Germinal center (tissue), 1 donor: ENCODE measurements around the gene KPNA3.
A peak's percentile ranks its signal among the peaks of the same experiment; 100 is the strongest.
"Not testable (repeated sequence)": the region's sequence is repeated elsewhere in the genome, so short reads cannot be mapped to it uniquely, and the experiment has no call there.

ENCODE experiments used
- DNase-seq: peaks from one replicate; pipeline ENCODE4 v3.0.0; 2012; ENCODE audit warnings: mixed read lengths, low spot score

KPNA3 gene

DNA sequence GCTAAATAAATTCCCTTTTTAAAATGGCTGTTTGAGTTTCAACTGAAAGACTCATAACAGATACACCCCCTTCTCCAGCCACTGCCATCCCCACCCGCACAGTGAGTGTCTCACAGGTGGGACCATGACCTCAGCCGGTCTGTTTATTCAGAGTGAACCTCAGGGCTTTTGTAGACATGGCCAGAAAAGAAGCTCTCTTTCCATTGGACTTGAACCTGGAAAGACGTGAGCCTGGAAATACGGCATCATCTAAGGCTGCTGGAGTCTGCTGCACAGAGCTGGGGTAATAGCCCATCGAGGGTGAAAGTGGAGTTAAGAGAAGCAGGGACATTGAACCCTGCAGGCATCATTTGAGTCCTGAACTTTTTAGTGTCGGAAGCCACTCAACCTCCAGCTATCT is 15.2 kb upstream of the KPNA3 start:
- DNase-seq = no peak

DNA sequence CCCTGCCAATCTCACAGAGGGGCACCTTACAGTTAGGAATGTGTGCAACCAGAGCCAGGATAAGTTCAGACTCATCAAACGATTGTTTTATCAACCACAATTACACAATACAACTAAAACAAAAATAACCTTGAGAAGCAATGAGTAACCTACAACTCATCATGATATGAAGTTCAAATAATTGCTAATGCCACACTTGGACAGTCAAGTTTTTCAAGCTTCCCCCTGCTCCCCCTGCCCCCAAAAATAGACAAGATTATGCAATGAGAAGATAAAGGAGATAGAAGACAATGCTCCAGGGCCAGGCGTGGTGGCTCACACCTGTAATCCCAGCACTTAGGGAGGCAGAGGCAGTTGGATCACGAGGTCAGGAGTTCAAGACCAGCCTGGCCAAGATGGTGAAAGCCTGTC is 13.6 kb upstream of the KPNA3 start:
- DNase-seq = no peak

DNA sequence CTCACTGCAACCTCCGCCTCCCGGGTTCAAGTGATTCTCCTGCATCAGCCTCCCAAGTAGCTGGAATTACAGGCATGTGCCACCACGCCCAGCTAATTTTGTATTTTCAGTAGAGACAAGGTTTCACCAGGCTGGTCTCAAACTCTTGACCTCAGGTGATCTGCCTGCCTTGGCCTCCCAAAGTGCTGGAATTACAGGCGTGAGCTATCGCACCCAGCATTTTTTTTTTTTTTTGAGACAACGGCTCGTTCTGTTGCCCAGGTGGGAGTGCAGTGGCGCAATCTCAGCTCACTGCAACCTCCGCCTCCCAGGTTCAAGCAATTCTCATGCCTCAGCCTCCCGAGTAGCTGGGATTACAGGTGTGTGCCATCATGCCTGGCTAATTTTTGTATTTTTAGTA is 10.6 kb upstream of the KPNA3 start:
- DNase-seq = not testable (repeated sequence)

DNA sequence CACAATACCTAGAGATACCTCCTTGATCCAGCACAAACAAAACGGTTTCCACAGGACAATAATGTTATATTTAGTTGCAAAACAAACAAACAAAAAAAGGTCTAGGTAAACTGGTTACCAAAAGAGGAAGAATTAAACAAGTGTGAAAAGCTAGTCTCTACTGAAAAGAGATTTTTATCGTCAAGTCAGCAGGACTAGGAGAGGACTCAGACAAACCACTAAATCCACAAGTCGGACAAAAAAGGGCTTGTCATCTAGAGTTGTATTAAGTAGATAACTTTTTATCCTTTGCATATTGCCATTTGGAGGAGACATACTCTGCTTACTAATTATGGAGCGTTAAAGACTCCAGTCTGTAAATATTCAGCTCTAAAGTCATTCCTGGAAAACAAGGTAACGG is 9.9 kb upstream of the KPNA3 start:
- DNase-seq = no peak

DNA sequence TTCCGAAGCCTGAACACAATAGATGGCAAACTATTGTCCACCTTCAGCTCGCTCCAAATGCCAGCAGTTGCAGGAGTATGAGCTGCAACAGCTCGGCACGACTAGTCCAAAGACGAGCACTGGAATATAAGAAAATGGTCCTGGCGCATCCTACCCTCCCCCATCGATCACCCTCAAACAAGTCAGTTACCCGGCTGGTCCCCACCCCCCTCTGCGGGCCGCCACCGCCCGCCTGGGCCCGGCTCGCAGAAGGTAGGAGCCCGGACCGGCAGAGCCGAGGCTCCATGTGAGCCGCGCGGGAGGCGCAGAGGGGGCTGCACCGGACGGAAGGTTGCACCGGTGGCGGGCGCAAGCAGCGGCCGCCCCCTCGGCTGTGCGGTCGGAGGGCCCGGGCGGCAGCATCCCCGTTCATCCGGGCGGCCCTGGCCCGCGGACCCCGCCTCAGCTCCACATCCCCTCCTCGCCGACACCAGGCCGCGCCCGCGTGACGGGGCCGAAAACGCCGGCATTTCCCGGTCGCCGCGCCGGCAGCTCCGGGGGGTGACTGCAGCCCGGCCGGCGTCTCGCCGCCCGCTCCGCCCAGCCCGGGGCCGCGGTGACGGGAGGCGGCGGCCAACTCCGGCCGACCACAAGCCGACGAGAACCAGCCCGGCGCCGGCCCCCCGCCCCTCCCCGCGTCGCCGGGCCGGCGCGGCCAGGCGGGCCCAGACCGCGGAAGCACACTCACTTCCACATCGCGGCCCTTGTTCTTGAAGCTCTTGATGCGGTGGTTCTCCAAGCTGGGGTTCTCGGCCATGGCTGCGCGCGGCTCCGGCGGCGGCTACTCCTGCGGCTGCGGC is 552 bp downstream of the KPNA3 start:
- peak; percentile 57 for DNase-seq

DNA sequence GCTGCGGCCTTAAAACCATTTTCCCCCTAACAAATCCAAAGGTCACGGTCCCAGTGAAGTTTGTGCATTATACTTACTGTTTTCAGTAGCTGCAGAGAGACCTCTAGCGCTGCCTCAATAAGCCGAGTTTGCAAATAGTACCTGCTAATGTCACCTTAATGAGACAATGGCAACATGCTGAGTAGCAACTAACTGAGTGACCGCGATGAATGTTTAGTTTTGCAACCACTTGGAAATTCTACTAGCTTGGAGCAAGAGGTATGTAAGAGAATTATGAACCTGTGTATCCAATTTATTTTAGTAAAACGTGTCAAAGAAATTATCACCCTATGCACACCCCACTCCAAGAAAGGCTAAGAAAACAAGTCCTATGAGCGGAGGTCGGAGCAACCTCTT is 1.2 kb downstream of the KPNA3 start:
- DNase-seq = peak; percentile 12

DNA sequence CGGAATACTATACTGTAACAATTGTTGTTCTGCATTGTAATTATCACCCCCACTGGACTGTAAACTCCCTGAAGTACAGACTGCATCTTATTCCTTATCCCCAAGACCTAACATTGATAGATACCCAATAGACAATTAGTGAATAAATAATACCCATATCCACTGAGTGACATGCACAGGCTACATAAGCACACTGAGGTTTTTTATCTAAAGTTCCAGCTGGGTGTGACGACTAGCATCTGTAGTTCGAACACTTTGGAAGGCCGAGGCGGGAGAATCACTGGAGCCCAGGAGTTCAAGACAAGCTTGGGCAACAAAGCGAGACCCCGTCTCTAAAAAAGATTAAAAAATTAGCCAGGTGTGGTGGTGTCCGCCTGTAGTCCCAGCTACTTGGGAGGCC is 2.5 kb downstream of the KPNA3 start:
- DNase-seq = no peak

DNA sequence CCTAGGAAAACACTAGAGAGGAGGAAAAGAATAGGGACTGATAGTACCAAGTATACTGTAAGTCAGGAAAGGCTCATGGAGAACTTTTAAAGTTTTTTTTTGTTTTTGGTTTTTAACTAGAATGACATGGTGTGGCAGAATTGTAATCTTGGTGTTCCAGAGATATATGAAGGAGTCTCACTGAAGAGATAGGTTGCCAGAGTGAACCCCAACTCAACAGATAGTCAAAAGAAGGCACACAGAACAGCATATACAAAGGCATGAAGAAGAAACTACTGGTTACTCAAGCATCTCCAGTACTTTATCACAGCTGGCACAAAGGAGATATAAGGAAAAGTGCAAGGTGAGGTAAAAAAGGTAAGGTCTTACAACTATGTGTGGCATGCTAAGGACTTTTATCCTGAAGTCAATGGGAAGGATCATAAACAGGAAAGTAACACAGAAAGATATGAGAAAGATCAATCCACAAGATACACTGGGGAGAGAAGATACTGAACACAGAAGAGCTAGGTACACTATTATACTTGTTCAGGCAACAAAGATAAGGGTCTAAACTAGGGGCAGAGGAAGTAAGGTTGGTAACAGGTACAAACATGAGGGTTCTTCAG is 6.0 kb downstream of the KPNA3 start:
- no peak for DNase-seq

DNA sequence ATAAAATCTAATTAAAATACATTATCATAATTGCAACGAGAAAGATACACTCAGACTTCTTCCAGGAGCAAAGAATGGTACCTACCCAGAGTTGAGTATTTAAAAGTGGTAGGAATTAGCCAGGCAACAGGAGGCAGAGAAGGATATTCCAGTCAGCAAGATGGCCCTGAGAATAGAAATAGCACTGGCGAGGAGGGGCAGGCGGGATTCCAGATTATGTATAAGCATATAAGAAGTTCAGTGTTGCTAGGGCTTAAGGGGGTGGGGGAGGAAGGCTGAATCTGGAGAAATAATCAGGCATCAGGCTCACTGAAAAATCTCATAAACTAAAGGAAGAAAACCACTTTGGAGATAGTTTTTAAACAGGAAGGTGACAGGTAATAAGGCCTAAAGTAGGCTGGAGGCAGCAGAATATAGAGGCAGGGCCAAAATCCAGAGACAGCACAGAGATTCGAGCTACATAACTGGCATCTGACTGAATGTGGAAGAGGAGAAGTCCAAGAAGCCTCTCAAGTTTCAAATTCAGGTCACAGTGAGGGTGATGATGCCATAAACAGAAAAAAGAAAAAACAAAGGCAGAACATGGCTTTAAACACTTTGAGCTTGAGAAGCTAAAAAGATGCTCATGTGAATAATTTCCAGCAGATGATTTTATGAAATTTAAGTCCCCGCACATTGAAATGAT is 7.5 kb downstream of the KPNA3 start:
- DNase-seq = no peak

DNA sequence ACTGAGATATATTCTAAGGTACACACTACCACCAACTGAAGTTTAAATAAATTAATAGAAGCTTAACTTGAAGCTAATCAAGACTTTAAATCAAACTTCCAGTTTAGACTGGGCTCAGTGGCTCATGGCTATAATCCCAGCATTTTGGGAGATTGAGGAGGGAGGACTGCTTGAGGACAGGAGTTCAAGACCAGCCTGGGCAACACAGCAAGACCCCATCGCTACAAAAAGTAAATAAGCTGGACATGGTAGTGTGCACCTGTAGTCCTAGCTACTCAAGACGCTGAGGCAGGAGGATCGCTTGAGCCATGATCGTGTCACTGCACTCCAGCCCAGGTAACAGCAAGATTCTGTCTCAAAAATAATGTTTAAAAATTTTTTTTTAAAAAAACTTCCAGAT is 8.6 kb downstream of the KPNA3 start:
- no peak for DNase-seq

DNA sequence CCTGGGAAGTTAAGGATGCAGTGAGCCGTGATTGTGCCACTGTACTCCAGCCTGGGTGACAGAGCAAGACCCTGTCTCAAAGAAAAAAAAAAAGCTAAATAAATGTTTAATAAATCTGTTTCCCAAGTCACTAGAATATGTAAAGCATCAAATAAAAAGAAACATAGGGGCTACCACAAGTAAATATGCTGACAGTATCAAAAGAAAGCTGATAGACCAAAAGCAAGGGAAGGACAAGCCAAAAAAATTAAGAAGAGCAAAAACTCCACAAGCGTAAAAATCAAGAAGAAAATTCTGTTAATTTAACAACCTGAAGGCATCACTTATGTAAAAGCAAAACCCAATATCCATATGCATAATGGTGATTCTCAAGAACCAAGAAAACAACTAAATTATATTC is 9.7 kb downstream of the KPNA3 start:
- no peak for DNase-seq

DNA sequence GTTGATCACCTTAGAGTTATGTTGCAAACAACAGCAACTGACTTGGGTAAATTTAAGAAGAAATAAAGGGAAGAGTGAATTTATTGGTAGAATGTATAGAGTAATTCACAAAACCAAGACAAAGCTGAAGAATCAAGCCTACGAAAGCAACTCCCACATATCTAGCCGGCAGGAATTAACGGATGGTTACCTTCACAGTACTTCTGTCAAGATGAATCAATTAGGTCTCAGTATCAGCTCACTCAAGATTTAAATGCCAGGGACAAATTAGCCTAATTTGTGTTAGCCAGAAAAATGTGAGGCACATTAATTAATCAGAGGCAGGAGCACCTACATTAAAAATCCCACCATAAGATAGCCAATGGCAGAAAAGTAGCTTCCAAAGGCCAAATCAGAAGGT is 10.7 kb downstream of the KPNA3 start:
- DNase-seq = no peak

DNA sequence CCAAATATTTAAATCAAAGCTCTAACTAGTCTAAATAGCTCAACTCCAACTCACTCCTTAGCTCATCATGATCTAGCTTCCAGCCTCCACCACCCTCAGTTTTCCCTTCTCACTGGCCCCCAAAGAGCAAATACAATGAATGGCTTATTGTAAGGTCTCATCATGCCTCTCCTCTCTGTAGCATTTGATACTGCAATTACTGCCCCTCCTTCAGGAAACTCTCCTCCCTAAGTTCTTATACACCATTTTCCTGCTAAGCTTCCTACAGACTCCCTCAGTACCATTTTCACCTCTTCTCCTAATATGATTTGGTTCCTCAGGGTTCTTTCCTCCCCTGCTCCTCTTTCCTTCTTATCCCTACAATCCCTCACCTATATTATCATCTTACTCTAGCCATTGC is 12.8 kb downstream of the KPNA3 start:
- DNase-seq = no peak

DNA sequence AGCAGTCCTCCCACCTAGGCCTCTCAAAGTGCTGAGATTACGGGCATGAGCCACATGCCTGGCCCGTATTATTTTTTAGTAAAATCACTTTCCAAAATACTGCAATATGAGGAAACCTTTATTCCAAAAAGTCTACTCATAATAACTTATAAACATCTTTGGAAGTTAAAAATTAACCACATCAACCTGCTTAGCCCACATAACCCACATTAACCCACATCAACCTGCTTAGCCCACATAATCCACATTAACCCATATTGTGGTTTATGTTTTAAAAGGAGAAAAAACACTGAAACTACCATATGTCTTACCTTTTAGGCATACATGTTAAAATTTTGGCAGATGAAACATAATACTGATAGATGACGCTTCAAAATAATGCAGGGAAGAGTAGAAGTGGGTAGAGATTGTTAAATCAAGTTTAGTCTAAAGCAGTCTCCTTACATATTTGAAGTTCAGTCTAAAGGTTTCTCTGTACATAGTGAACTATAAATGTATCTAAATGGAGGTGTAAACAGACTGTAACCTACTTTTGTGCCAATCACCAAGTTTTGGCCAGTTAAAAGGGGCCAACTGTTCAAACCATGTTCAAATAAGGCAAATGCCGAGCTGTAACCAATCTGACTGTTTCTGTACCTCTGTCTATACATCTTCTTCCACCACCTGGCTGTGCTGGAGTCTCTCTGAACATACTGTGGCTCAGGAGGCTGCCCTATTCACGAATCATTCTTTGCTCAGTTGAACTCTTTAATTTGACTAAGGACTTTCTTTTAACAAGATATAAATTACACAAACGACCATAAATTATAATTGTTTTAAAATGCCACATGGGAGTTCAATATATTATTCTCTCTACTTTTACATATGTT is 14.5 kb downstream of the KPNA3 start:
- DNase-seq = no peak

DNA sequence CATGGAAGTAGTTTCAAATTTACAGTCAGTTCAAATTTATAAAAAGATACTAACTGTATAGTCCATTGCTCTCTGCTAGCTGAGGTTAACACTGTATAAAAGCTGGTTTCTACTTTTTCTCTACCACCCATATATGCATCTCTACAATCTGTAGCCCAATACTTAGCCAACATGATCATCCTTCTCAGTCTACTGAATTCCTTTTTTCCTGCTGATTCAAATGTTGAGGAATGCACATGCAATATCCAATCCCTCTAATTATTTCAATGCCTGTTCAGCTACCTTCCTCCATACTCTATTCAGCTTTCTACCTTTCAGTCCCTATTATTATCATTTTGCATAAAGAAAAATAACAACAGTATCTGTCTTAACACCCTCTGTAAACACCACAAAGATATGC is 15.6 kb downstream of the KPNA3 start:
- DNase-seq = no peak

DNA sequence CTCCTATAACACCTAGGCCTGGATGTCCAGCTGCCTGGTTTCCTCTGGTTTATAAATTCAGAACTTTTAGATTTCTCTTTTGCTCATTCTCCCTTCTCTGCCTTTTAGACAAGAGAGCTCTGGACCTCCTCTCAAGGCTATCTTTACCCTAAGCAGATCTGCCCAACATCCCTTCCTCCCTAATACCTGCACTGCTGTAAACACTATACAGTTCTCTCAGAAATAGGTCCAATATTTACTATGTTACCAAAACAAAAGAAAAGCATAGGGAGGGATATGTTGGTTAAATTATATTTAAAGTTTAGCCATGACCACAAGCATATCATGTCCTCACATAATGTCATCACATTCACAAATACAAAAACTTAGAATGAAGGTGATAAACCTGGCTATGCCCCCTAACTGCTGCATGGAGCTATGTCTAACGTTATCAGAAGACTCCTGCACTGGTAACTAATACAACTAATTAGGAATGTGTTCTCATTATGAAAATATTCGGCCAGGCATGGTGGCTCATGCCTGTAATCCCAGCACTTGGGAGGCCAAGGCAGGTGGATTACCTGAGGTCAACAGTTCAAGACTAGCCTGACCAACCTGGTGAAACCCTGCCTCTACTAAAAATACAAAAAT is 18.0 kb downstream of the KPNA3 start:
- no peak for DNase-seq

DNA sequence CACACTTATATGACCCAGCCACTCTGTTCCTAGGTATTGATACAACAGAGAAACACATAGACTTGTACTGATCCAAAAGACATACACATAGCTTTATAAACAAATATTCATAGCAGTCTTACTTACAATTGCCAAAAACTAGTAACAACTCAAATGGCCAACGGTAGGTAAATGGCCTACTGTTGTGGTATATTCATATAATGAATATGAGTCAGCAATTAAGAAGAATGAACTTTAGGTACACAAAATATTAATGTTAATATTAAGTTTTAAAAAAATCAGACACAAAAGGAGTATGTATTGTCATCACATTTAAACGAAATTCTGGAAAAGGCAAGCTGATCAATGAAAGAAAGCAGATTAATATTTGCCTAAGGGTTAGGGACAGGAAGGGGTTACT is 19.7 kb downstream of the KPNA3 start:
- no peak for DNase-seq

DNA sequence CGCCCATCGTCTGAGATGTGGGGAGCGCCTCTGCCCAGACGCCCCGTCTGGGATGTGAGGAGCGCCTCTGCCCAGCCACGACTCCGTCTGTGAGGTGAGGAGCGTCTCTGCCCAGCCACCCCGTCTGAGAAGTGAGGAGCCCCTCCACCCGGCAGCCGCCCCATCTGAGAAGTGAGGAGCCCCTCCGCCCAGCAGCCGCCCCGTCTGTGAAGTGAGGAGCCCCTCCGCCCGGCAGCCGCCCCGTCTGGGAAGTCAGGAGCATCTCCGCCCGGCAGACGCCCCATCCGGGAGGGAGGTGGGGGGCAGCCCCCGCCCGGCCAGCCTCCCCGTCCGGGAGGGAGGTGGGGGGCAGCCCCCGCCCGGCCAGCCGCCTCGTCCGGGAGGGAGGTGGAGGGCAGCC is 30.7 kb downstream of the KPNA3 start:
- DNase-seq = not testable (repeated sequence)

DNA sequence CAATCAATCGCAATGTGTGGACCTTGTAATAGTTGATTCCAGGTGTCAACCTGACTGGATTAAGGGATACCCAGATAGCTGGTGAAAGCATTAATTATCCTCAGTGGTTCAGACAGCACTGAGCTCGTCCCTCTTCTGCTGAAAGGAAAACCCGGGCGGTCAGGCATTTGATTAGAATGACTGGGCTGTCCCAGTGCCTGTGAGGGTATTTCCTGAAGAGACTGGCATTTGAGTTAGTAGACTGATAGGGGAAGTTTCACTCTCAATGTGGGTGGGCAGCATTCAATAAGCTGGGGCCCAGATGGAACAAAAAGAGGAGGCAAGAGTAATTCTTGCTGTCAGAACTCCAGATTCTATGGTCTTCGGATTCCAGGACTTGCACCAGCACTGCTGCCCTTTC is 31.9 kb downstream of the KPNA3 start:
- DNase-seq = no peak

DNA sequence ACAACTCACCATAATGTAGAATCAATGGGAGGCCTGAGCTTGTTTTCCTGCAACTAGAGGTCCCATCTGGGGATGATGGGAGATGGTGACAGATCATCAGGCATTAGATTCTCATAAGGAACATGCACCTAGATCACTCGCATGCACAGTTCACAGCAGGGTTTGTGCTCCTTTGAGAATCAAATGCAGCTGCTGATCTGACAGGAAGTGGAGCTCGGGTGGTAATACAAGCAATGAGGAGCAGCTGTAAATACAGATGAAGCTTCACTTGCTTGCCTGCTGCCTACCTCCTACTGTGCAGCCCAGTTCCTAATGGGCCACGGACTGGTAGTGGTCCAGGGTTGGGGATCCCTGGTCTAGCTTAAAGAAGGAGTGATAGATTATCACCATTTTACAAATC is 33.0 kb downstream of the KPNA3 start:
- DNase-seq = no peak

DNA sequence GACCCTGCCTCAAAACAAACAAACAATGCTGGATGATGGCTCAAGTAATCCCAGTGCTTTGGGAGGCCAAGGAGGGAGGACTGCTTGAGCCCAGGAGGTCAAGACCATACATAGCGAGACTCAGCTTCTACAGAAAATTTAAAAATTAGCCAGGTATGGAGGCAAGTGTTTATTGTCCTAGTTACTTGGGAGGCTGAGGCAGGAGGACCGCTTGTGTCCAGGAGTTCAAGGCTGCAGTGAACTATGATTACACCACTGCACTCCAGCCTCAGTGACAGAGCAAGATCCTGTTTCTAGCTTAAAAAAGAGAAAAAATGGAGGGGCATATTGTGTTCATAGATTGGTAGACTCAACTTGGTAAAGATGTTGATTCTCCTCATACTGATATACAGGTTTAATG is 36.2 kb downstream of the KPNA3 start:
- DNase-seq = no peak

DNA sequence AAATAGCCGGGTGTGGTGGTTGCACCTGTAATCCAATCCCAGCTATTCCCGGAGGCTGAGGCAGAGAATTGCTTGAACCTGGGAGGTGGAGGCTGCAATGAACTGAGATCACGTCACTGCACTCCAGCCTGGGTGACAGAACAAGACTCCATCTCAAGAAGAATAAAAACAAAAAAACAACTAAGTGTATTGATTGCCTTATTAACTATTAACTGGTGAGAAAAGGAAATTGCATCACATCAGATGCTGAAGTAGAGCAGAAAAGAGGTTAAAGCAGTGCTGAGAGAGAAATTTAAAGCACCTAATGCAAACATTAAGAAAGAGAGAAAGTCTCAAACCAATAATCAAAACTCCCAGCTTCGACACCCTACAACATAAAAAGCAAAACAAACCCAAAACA is 38.3 kb downstream of the KPNA3 start:
- DNase-seq = no peak
